Heart right ventricle (tissue), 16 donors: Measurements from ENCODE around the gene ANKS1B. TPM values are rescaled to one million over a fixed set of nuclear protein-coding genes. Genes with fewer than 3 reads are reported as not detected.

ENCODE experiments used
- ATAC-seq, 8 donors: fragments of 200-7000 bp; cut with Tn5 transposase; one replicate each; pipeline ENCODE4 v1.9.1; 2020; ENCODE audit warnings: mild to moderate bottlenecking in 8 of 8, moderate library complexity in 8 of 8, moderate number of reproducible peaks in 1 of 8
- DNase-seq, 2 donors: peaks; one replicate each; pipeline ENCODE4 v3.0.0-alpha.2; 2020
- H3K27ac ChIP-seq, 10 donors: fragments of 200-600 bp; sonication (generic) in 2 of 10; one replicate each; pipeline versions ENCODE4 v1.5.0 to v1.8.0; 2020 to 2022; ENCODE audit warnings: mild to moderate bottlenecking in 3 of 10
- H3K27me3 ChIP-seq, 7 donors: fragments of 200-600 bp; one replicate each; pipeline ENCODE4 v1.8.0; 2021 to 2022; ENCODE audit warnings: mild to moderate bottlenecking in 2 of 7
- H3K36me3 ChIP-seq, 9 donors: fragments of 200-600 bp; sonication (generic) in 1 of 9; one replicate each; pipeline versions ENCODE4 v1.5.0 to v1.8.0; 2020 to 2022; ENCODE audit warnings: mild to moderate bottlenecking in 2 of 9
- H3K4me1 ChIP-seq, 9 donors: fragments of 200-600 bp; sonication (generic) in 1 of 9; one replicate each; pipeline versions ENCODE4 v1.5.0 to v1.8.0; 2020 to 2022; ENCODE audit warnings: mild to moderate bottlenecking in 4 of 9
- H3K4me3 ChIP-seq, 10 donors: fragments of 200-600 bp; sonication (generic) in 2 of 10; one replicate each; pipeline versions ENCODE4 v1.5.0 to v1.8.0; 2020 to 2022; ENCODE audit warnings: mild to moderate bottlenecking in 7 of 10, moderate library complexity in 2 of 10
- H3K9me3 ChIP-seq, 11 donors: fragments of 200-600 bp in 10 of 11; sonication (generic) in 2 of 11; one replicate each; pipeline versions ENCODE4 v1.5.0 to v1.8.0; 2013 to 2022; ENCODE audit warnings: mild to moderate bottlenecking in 2 of 11, control low read depth in 1 of 11, moderate library complexity in 1 of 11
- CTCF ChIP-seq, 9 donors: fragments of 200-600 bp; sonication (generic) in 2 of 9; IDR thresholded peaks; one replicate each; pipeline versions ENCODE4 v1.5.0 to v1.8.0; 2021 to 2022; ENCODE audit warnings: antibody characterized with exemption in 9 of 9, mild to moderate bottlenecking in 5 of 9, moderate library complexity in 1 of 9
- WGBS, 2 donors: extraction: QIAGEN DNeasy Blood & Tissue Kit; methylation state at CpG; one replicate each; pipeline ENCODE4 v1.1.7; 2013; ENCODE audit warnings: inconsistent platforms in 1 of 2; 5-methylcytosine and 5-hydroxymethylcytosine counted together
- intact Hi-C, 10 donors: fragments of 100-400 bp; cut with DNase I; formaldehyde crosslinking; loops; one replicate each; pipeline versions ENCODE4 v1.11.1 to v1.14.2; 2022
- polyA plus RNA-seq, 2 donors: library from polyadenylated mRNA; stranded (reverse); fragments of 200-250 nt; gene quantifications; one replicate each; pipeline ENCODE4 v1.2.3, GENCODE V29; 2013
- total RNA-seq, 10 donors: library from RNA; stranded (reverse); fragmentation: NEBNext Ultra II Directional in 3 of 10; extraction: Animal tissue kit (Norgen Biotek cat#: 25700) in 3 of 10; gene quantifications; one replicate each; pipeline versions ENCODE4 v1.2.1 to v1.2.4, GENCODE V29; 2021 to 2023
- donor health status: Arrhythmogenic right ventricular cardiomyopathy.
- donor health status: ischemic (EF 13 %, LVEDD 7.1; RV severe dilation, severe dysfunction).
- donor health status: healthy with polysubstance abuse.
- donor health status: DM: no; HTN: yes; CAD: no.
- donor health status: DM: no; HTN: no; CAD: no.
- donor health status: ischemic (EF 25% LVEDD 6.9; RV normal size, moderate dysfunction).
- donor health status: ischemic (EF 25% LVEDD 5.7; RV mildly dilated, moderate dysfunction).
- donor health status: healthy.
- donor health status: DM: yes; HTN: yes; CAD: no.
- donor health status: Ischemic cardiomyopathy.
- donor health status: ischemic (EF 35%, LVEDD 5.7; RV mildly dilated, moderate dysfunction).
- donor health status: nonischemic (EF 11% LVEDD 7.7; RV severe dilation, severe dysfunction).
- donor health status: DM: yes; HTN: yes; CAD: no.
- donor health status: PGD.
- donor health status: ischemic (EF 29% LVEDD 5.4; RV normal size, mild dysfunction).
- donor health status: nonischemic (EF 23%, LVEDD 6.1; RV moderate dilation, normal function).

ANKS1B gene
- total and polyA plus RNA-seq, 12 donors = 0.58 to 4.8 (median 1.8) TPM

- H3K27ac ChIP-seq = no peak overlapping the region
- no peak for DNase-seq
- 64 to 67% methylated on average over 3 of the region's 3 CpGs for WGBS, 2 donors
Observed at GRCh38 chr12:99271071-99271470, 713.7 kb downstream of the ANKS1B start.

GRCh38 chr12:99267038-99267437 is 717.7 kb downstream of the ANKS1B start:
- DNase-seq (no peak), ATAC-seq (no peak)
- intact Hi-C loops = no loop called here
- Histone ChIP-seq H3K27me3 (no peaks in the 10 kb centered on the region), H3K4me3 (no peak overlapping the region), H3K27ac (no peak overlapping the region), H3K9me3 (peaks cover 0 to 11% (median 3%) of the 10 kb centered on the region in 11 donors), H3K4me1 (no peaks in the 10 kb centered on the region), H3K36me3 (no peaks in the 10 kb centered on the region)
- TF ChIP-seq CTCF (IDR thresholded peaks at IDR 0.05) = no peak

More at GRCh38 chr12:99271071-99271470, 713.7 kb downstream of the ANKS1B start:
- Histone ChIP-seq H3K27me3 (no peaks in the 10 kb centered on the region), H3K4me3 (no peak overlapping the region), H3K9me3 (peaks cover 0 to 32% (median 5%) of the 10 kb centered on the region in 11 donors), H3K4me1 (no peaks in the 10 kb centered on the region), H3K36me3 (no peaks in the 10 kb centered on the region)
- intact Hi-C loops = no loop called here
- no peak for TF ChIP-seq CTCF (IDR thresholded peaks at IDR 0.05)
- ATAC-seq = no peak

- no peaks in the 10 kb centered on the region for H3K4me1 ChIP-seq
- DNase-seq (no peak), ATAC-seq (no peak)
- H3K9me3 ChIP-seq = peaks cover 0 to under 1% (median 0%) of the 10 kb centered on the region in 11 donors
- no peak for TF ChIP-seq CTCF (IDR thresholded peaks at IDR 0.05)
- H3K27me3 ChIP-seq = no peaks in the 10 kb centered on the region
- H3K4me3 ChIP-seq = no peak overlapping the region
- no peaks in the 10 kb centered on the region for H3K36me3 ChIP-seq
- intact Hi-C loops = no loop called here
- H3K27ac ChIP-seq = no peak overlapping the region
- 73 to 77% methylated on average over 3 of the region's 3 CpGs for WGBS, 2 donors
Observed at GRCh38 chr12:99265648-99266047, 719.1 kb downstream of the ANKS1B start.

GRCh38 chr12:99261256-99261655 is 723.5 kb downstream of the ANKS1B start:
- no peak for ATAC-seq
- Histone ChIP-seq H3K27me3 (no peaks in the 10 kb centered on the region), H3K4me1 (peaks cover 0 to 7% (median 0%) of the 10 kb centered on the region in 9 donors), H3K27ac (no peak overlapping the region), H3K9me3 (no peaks in the 10 kb centered on the region), H3K36me3 (no peaks in the 10 kb centered on the region), H3K4me3 (no peak overlapping the region)
- 80 to 86% methylated on average over 1 of the region's 1 CpG for WGBS, 2 donors
- TF ChIP-seq CTCF (IDR thresholded peaks at IDR 0.05) = no peak
- DNase-seq = no peak
- intact Hi-C loops = no loop called here
